SK-N-DZ (cell line): ENCODE results near the gene GATC. TPM values are rescaled to one million over a fixed set of nuclear protein-coding genes. Genes with fewer than 3 reads are reported as not detected.

Experiments used
- DNase-seq: peaks from one replicate; pipeline ENCODE4 v3.0.0-alpha.2; 2015; ENCODE audit warnings: low spot score
- polyA plus RNA-seq, 2 experiments: library from polyadenylated mRNA; depleted of rRNA; stranded (reverse); fragments of >200 nt; gene quantifications; 2 replicates each; pipeline ENCODE4 v1.2.3, GENCODE V29; 2014

Gene GATC, protein sequence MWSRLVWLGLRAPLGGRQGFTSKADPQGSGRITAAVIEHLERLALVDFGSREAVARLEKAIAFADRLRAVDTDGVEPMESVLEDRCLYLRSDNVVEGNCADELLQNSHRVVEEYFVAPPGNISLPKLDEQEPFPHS
- 33.7 and 37.8 TPM in 2 replicates for polyA plus RNA-seq (2014; cell fraction: cytosol; rRNA removed)
- 45.4 and 54.2 TPM in 2 replicates for polyA plus RNA-seq (2014; cell fraction: nucleus; rRNA removed)

- DNase-seq, result peak; percentile 84
Observed at GRCh38 chr12:120445911-120446843, at the start of gene GATC, which contains the start of gene TRIAP1. Gene GATC, plus strand, starts transcription at chr12:120446444. Its CDS starts 37 bp downstream, at chr12:120446481. Gene TRIAP1, minus strand, starts transcription at chr12:120446384. Its CDS starts 12 bp downstream, at chr12:120446372.

DNA sequence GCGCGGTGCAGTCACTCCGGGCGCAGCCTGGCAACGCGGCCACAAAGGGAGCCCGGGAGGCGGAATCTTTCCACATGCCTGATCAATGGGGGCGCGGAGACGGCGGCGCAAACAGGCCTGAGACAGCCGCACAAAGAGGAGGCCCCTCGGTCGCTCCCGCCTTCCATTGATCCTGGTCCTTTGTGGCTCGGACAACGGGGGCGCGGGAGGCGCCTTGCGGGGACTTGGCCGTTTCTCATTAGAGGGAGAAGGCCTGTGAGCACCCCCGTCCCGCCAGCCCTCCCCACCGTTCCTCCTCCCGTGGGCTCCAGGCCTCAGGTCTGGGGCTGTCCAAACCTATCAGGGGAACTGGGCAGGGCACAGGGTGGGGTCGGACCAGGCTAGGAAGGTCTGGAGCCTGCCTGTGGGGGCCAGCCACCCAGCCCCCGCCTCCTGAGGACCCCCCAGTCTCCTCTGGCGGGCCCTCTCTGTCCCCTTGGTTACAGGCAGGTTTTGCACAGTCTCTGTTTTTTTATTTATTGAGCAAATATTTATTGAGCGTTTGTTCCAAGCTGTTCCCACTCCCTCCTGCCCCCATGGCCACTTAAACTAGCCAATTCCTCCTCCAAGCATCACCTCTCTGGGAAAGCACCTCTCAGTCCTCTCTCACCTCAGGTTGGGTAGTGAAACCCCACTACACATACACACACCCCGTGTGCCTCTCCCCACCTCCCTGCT lies 48.3 kb upstream of the GATC start:
- no peak for DNase-seq

- DNase-seq, result no peak
Observed at GRCh38 chr12:120399531-120399930, 46.7 kb upstream of the GATC start.

- no peak for DNase-seq
Observed at GRCh38 chr12:120402217-120402616, 44.0 kb upstream of the GATC start.

DNA sequence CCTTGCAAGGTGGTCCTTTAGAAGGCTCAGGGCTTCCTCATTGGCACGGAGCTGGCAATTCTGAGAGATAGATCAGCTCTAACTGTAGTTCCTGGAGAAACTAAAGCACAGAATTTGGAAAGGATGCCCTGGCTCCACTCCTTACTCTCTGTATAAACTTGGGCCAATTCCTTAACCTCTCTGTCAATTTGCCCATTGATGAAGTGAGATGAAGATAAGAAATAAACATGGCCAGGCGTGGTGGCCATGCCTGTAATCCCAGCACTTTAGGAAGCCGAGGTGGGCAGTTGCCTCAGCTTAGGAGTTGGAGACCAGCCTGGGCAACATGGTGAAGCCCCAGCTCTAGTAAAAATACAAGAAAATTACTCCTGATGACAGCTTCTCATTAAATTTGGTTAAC lies 42.4 kb upstream of the GATC start:
- DNase-seq, result no peak

GRCh38 chr12:120404271-120404670 lies 42.0 kb upstream of the GATC start:
- peak; percentile 57 for DNase-seq

DNA sequence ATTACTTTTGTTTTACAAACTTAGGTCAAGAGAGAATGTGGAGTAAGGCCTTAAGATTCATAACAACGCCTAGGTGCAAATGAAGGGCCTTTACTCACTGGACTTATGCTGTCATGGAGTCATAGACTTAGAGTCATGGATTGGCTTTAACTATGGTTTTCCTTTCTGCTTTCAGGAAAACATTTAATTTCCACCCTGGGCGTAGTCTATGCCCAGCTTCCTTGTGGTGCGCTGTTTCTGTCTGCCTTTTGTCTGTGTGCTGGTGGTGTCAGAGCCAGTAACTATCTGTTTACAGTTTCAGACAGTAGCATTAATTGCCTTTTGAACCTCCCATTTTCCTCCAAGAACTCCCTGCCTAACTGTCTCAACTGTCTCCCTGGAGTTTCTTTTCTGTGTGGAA lies 40.2 kb upstream of the GATC start:
- no peak for DNase-seq

DNA sequence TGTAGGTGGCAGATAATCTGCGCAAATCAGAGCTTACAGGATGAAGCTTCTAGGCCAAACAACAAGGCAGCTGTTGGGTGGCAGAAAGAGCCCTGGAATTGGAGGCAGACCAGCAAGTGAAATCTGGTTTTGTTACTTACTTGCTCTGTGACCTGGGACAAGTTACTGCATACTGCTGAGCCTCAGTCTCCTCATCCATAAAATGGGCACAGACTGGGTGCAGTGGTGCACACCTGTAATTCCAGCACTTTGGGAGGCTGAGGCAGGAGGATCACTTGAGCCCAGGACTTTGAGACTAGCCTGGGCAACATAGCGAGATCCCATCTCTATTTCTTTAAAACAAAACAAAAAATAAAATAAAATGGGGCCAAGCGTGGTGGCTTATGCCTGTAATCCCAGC lies 39.7 kb upstream of the GATC start:
- no peak for DNase-seq

DNA sequence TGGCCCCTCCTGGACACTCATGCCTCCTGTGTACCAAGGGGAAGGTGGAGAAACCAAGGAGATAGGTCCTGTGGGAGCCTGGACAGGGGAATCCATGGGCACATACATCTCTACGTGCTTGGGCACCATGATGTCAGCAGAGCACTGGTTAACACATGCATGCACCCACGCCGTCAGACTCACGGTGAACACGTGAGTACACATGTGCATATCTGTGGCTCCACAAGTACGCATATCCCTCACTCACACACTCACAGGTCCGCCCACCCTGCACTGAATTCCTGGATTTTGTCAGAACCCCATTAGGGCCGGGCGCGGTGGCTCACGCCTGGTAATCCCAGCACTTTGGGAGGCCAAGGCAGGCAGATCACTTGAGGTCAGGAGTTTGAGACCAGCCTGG lies 37.5 kb upstream of the GATC start:
- DNase-seq, result no peak

DNA sequence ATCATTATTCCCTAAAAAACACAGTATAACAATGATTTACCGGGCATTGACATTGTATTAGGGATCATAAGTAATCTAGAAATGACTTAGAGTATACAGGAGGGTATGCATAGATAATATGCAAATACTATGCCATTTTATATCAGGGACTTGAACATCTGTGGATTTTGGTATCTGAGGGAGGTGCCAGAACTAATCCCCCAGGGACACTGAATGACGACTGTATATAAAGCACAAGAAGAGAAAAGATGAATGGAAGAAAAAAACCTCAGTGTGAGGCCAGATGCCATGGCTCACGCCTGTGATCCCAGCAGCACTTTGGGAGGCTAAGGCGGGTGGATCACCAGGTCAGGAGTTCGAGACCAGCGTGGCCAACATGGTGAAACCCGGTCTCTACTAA lies 33.8 kb upstream of the GATC start:
- DNase-seq, result no peak

DNA sequence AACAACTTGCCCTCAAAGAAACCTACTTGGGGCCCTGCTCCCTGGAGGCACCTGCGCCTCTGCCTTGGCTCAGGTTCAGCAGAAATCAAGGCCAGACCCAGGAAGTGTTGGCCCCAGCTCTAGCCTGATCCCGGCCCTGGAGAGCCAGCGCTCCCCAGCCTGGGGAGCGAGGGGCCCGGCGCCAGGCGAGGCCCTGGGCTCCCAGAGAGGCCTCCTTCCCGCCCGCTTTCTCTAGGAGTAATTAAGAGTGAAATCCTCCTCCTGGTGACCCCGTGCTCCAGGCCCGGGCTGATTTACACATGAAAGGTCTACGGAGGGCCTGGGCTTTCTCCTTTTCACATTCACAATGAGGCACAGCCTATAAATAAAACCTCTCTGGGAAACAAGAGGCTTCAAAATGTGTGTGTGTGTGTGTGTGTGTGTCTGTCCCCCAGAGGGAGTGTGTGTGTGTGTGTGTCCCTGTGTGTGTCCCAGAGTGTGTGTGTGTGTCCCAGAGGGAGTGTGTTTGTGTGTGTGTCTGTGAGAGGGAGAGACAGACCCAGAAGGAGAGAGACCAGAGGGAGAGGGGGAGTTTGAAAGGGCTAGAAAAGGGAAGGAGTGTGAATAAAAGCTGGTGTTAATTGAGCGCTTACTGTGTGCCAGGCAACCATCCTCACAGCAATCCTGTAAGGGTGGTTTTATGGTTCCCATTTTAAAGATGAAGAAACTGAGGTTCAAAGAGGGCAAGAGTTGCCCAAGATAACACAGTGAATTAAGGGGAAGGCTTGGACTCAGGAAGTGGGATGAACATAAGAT lies 32.1 kb upstream of the GATC start:
- DNase-seq, result no peak

- DNase-seq, result no peak
Observed at GRCh38 chr12:120416490-120417216, 29.6 kb upstream of the GATC start.

DNA sequence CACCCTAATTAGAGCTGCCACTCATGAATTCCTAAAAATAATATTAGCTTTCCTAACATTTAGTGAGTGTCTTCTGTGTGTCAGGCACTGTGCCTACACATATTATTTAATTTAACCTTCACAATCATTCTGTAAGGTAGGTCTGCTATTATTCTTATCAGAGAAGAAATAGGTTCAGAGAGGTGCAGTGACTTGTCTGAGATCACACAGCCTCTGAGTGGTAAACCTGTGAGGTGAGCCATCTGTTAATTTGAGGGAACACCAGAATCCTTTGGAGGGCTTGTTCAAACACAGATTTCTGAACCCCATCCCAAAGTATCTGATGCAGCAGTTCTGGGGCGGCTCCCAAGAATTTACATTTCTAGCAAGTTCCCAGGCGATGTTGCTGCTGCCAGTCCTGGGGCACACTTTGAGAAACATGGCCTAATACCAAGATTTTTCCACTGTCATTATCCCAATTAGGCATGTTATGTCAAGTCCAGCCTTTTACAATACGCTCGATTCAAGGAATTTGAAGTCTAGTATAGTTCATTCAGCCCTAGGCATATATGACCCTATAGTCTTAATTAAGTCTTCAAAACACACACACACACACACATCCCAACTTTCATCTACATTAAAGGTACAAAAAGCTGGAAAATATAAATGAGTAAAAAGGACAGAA lies 28.2 kb upstream of the GATC start:
- DNase-seq, result no peak

DNA sequence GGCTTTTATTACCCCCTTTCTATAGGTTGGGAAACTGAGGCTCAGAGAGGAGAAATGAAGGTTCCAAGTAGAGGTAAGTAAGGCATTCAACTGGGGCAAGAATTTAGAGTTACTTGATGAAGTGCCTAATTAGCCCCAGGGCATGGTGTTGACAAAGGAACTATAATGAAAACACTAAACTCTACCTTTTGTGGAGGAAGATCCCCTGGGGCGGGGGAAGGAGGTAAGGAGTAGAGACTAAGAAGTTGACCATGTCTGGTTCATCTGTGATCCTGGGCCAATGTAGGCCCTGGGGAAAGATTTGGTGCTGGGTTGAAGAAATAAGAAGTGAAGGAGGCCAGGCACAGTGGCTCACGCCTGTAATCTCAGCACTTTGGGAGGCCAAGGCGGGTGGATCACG lies 24.5 kb upstream of the GATC start:
- no peak for DNase-seq

- DNase-seq, result no peak
Observed at GRCh38 chr12:120422892-120423456, 23.3 kb upstream of the GATC start.

- DNase-seq, result no peak
Observed at GRCh38 chr12:120425797-120426196, 20.4 kb upstream of the GATC start.

DNA sequence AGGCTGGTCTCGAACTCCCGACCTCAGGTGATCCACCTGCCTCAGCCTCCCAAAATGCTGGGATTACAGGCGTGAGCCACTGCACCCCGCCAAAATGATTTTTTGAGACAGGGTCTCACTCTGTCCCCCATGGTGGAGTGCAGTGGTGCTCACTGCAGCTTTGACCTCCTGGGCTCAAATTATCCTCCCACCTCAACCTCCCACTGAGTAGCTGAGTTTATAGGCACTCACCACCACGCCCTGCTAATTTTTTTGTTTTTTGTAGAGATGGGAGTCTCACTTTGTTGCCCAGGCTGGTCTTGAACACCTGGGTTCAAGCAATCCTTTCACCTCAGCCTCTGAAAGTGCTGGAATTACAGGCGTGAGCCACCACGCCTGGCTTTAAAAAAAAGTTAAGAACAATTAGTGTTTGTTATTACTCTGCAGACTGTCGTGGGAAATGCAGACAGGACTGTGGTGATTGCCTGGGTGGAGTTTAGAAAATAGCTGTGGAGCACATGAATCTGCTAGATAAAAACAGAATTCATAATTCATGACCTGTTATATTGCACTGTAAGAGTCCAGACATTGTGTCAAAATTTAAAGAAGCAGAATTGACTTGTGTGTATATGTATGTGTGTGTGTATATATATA lies 17.5 kb upstream of the GATC start:
- no peak for DNase-seq

DNA sequence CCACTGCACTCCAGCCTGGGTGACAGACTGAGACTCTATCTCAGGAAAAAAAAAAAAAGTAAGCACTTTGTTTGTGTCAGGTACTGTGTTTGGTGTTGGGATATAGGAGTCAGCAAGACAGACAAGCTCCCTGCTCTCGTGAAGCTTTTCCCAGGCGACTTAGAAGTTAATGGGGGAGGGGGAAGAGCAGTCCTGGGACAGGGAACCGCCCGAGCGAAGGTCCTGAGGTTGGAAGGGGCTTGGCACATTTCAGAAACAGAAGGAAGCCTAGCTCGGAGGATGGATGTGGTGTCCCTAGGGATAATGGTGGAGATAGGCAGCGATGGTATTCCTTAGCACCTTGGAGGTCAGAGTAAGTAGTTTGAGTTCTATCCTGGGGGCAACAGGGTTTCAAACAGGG lies 16.9 kb upstream of the GATC start:
- no peak for DNase-seq

- DNase-seq, result no peak
Observed at GRCh38 chr12:120432772-120433525, 13.3 kb upstream of the GATC start.
